Common myeloid progenitor, CD34-positive (primary cell): ENCODE results near the gene GPR39.
A peak's percentile ranks its signal among the peaks of the same experiment; 100 is the strongest.

Experiments
- CTCF ChIA-PET: fragments of 350-600 bp; sonication (Branson Sonifier 250); formaldehyde crosslinking; loops from one replicate; lab custom pipeline; 2021; ENCODE audit warnings: antibody characterized with exemption; lab: Charles Lee
- POLR2A ChIA-PET: fragments of 350-600 bp; sonication (Branson Sonifier 250); formaldehyde crosslinking; loops from one replicate; lab custom pipeline; 2021; ENCODE audit warnings: antibody characterized with exemption; lab: Charles Lee
- DNase-seq, 3 donors: peaks; one replicate each; pipeline versions ENCODE4 v3.0.0 to v3.0.0-alpha.2; 2013
- H3K27ac ChIP-seq, 2 experiments: 1 replicate in 1 of 2; 2 replicates in 1 of 2; pipeline ENCODE4 v1.7.0; 2013; ENCODE audit warnings: inconsistent platforms in 2 of 2, low read length in 2 of 2, mild to moderate bottlenecking in 2 of 2, low read depth in 1 of 2, moderate library complexity in 1 of 2; ENCODE audit not compliant: severe bottlenecking in 2 of 2, insufficient read depth in 1 of 2, poor library complexity in 1 of 2
- H3K27me3 ChIP-seq, 5 experiments: replicated peaks in 2 of 5; 1 replicate in 3 of 5; 2 replicates in 2 of 5; pipeline versions ENCODE4 v1.6.1 to v1.7.0; 2013; ENCODE audit warnings: low read length in 4 of 5, mild to moderate bottlenecking in 2 of 5, moderate library complexity in 2 of 5, inconsistent platforms in 1 of 5; ENCODE audit not compliant: insufficient read depth in 5 of 5, control insufficient read depth in 4 of 5
- H3K36me3 ChIP-seq, 4 experiments: 1 replicate in 2 of 4; 2 replicates in 2 of 4; pipeline versions ENCODE4 v1.6.1 to v1.7.0; 2013; ENCODE audit warnings: low read length in 3 of 4, control low read depth in 1 of 4, mild to moderate bottlenecking in 1 of 4; ENCODE audit not compliant: control insufficient read depth in 4 of 4, insufficient read depth in 4 of 4
- H3K4me1 ChIP-seq, 4 experiments: 1 replicate in 3 of 4; 2 replicates in 1 of 4; pipeline versions ENCODE4 v1.6.1 to v1.7.1; 2013; ENCODE audit warnings: low read length in 3 of 4, mild to moderate bottlenecking in 3 of 4, control low read depth in 1 of 4, inconsistent platforms in 1 of 4, moderate library complexity in 1 of 4; ENCODE audit not compliant: control insufficient read depth in 4 of 4, insufficient read depth in 4 of 4; ENCODE audit errors: control extremely low read depth in 1 of 4
- H3K4me3 ChIP-seq, 7 experiments: 1 replicate in 4 of 7; 2 replicates in 3 of 7; pipeline versions ENCODE4 v1.5.1 to v1.7.0; 2013; ENCODE audit warnings: mild to moderate bottlenecking in 7 of 7, low read length in 6 of 7, moderate library complexity in 6 of 7, inconsistent platforms in 2 of 7, low read depth in 2 of 7, control low read depth in 1 of 7; ENCODE audit not compliant: insufficient read depth in 4 of 7, control insufficient read depth in 1 of 7; ENCODE audit errors: extremely low read depth in 1 of 7
- H3K9me3 ChIP-seq, 5 experiments: 1 replicate in 4 of 5; 2 replicates in 1 of 5; pipeline versions ENCODE4 v1.6.1 to v1.7.1; 2013; ENCODE audit warnings: low read length in 4 of 5, mild to moderate bottlenecking in 2 of 5, inconsistent platforms in 1 of 5, low read depth in 1 of 5, moderate library complexity in 1 of 5; ENCODE audit not compliant: control insufficient read depth in 4 of 5, insufficient read depth in 2 of 5; ENCODE audit errors: control extremely low read depth in 1 of 5
- WGBS: methylation state at CpG from one replicate; pipeline ENCODE4 v1.1.5; 2013; ENCODE audit not compliant: insufficient coverage; 5-methylcytosine and 5-hydroxymethylcytosine counted together

The GPR39 gene

DNA sequence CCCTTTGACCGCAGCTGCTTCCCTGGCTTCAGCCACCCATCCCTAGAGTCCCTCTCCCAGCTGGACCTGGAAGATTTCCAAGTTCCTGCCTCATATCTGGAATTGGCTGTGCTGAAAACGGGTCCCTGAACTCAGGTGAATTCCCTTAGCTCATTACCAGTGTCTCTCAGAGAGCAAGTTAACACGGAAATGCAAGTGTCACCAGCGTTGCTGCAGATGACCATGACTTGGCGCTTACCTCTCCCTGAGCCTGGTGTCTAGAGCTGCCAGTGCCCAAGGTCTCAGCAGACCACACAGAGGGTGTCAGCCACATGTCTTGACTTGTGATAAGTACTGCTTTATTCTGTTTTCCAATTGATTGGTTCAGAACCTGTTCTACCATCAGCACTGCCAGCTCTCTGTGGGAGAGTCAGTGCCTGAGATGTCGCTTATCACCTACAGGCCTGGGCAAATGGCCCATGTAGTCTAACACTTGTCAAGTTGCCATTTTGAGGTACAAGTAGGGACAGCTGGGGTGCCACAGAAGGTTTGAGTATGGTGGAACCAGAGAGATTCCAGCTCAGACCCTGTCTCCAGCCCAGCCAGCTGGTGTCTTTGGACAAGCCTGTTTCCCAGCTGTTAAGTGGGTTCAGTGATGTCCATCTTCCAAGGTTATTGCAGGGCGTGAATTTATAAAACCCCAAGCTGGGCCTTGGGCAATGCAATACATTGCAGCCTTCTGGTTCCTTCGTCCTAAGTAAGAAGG lies 204.7 kb downstream of the GPR39 start:
- H3K9me3 ChIP-seq = no peaks in the 10 kb centered on the region
- H3K4me1 ChIP-seq = peaks cover 0 to 11% (median 3%) of the 10 kb centered on the region in 4 experiments
- 87% methylated on average over 6 of the region's 8 CpGs for WGBS
- no peaks in the 10 kb centered on the region for H3K36me3 ChIP-seq
- H3K27ac ChIP-seq = no peak overlapping the region
- ChIA-PET POLR2A (no interaction called here), CTCF (no interaction called here)
- no peak overlapping the region for H3K4me3 ChIP-seq
- H3K27me3 ChIP-seq = no peaks in the 10 kb centered on the region
- DNase-seq = no peak

DNA sequence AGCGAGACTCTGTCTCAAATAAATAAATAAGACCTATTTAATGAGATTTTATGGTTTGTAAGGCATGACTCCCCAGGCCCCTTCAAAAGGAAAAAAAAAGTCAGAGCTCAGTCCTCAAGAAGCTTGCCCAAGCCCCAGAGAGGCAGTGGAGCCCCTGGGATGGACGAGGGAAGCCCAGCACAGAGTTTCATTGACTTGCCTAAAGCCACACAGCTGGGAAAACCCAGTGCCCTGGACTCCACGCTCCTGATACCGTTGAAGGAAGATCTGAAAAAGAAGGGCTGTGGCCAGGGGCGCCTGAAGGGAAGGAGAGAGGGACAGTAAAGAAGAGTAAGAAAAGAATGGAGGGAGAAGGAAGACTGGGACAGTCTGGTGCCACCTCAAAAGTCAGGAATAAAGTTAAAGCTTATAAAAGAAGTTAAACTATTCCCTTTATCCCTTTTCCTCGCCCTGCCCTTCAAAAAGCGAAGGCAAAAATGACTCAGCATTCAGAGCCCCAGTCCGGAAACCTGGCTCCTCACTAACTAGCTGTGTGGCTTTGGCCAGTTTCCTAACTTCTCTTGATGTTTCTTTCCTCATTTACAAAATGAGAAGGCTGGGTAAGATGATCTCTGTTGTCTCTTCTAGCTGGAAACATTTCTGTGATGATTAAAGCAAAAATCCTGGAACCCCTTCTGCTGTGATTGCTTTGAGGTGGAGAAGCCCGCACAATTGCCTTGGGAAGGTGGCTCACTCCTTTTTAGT lies 206.7 kb downstream of the GPR39 start:
- Histone ChIP-seq H3K27me3 (no peaks in the 10 kb centered on the region), H3K27ac (no peak overlapping the region), H3K36me3 (no peaks in the 10 kb centered on the region), H3K9me3 (no peaks in the 10 kb centered on the region), H3K4me1 (peaks cover 0 to 11% (median 3%) of the 10 kb centered on the region in 4 experiments), H3K4me3 (no peak overlapping the region)
- ChIA-PET CTCF (interaction anchor here (0.9 to 1.2 kb wide), 3 partner anchors 9 to 37 kb away, joined by 3 to 4 read pairs (median 3); no protein-coding TSS in a partner anchor), POLR2A (no interaction called here)
- peak in 2 of 3 donors; percentile 14 to 18 for DNase-seq
- 54% methylated on average over 8 of the region's 9 CpGs for WGBS

DNA sequence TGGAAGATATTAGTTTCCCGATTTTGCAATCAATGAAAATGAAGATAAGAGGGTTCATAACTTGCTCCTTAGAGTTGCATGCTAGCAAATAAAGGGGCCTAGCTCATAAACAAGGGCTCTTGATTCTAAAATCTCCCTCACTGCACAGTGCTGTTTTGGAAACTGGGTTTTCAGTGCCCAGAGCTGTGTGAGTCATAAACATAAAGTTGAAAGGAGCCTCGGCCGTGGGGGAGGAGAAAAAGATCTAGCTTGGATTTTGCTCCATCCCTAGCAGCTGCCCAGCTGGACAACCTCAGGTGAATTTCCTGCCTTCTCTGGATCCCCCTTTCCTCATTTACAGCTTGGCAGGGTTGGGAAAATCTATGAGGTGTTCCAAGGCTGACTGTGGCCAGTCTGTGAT lies 210.9 kb downstream of the GPR39 start:
- DNase-seq = no peak
- Histone ChIP-seq H3K9me3 (no peaks in the 10 kb centered on the region), H3K4me1 (peaks cover 0 to 11% (median 3%) of the 10 kb centered on the region in 4 experiments), H3K4me3 (no peak overlapping the region), H3K27ac (no peak overlapping the region), H3K36me3 (no peaks in the 10 kb centered on the region), H3K27me3 (peaks cover 0 to 2% (median 0%) of the 10 kb centered on the region in 5 experiments)
- POLR2A ChIA-PET = no interaction called here
- CTCF ChIA-PET = no interaction called here
- WGBS = 100% methylated on average over 3 of the region's 3 CpGs

DNA sequence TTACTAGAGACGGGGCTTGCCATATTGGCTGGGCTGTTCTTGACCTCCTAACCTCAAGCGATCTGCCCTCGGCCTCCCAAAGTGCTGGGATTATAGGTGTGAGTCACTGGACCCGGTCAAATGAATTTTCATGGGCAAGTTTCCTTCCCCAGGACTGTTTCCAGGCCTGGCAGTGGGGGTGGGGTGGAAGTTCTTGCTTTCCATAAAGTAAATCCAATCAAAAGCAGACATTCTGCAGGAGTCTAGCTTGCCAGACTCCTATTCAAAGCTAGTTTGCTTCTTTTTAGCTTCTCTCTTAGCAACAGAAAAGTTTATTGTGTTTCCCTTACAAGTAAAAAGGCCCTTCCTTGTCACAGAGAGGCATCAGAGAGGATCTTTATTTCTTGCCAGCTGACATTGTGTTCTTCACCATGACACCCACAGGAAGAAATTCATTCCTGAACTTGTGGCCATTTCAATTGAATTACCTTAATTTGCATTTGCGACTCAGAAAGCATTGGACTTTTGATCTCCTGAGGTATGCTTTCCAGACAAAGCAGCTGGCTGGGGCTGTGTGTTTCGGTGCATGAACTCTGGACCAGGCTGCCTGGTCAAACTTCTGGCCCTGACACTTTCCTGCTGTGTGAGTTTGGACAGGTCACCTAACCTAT lies 215.5 kb downstream of the GPR39 start:
- Histone ChIP-seq H3K27ac (no peak overlapping the region), H3K4me1 (no peaks in the 10 kb centered on the region), H3K4me3 (no peak overlapping the region), H3K36me3 (no peaks in the 10 kb centered on the region), H3K9me3 (no peaks in the 10 kb centered on the region), H3K27me3 (peaks cover 0 to 2% (median 0%) of the 10 kb centered on the region in 5 experiments)
- no peak for DNase-seq
- WGBS = 94% methylated on average over 4 of the region's 6 CpGs
- POLR2A ChIA-PET = no interaction called here
- CTCF ChIA-PET = interaction anchor here (1.0 kb wide), 1 partner anchor 9 kb away, joined by 3 read pairs; no protein-coding TSS in a partner anchor

DNA sequence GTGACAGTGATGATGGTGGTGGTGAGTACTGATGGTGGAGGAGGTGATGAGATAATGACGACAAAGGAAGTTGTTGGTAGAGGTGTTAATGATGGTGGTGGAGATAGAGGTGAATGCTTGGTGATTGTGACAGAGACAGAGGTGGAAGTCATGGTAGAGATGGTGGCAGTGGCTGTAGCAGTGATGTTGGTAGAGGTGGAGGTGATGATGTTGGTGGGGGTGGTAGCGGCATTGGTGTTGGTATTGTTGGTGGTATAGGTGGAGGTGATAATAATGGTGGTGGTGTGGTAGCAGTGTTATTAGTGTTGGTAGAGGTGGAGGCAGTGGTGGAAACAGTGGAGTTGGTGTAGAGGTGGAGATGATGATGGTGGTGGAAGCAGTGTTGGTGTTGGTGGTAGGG lies 217.0 kb downstream of the GPR39 start:
- H3K4me3 ChIP-seq = no peak overlapping the region
- ChIA-PET CTCF (no interaction called here), POLR2A (interaction anchor here (0.6 kb wide), 1 partner anchor 195 kb away, joined by 4 read pairs; no protein-coding TSS in a partner anchor)
- H3K4me1 ChIP-seq = no peaks in the 10 kb centered on the region
- 100% methylated on average over 1 of the region's 2 CpGs for WGBS
- no peaks in the 10 kb centered on the region for H3K9me3 ChIP-seq
- H3K27me3 ChIP-seq = peaks cover 0 to 3% (median 0%) of the 10 kb centered on the region in 5 experiments
- no peaks in the 10 kb centered on the region for H3K36me3 ChIP-seq
- H3K27ac ChIP-seq = no peak overlapping the region
- no peak for DNase-seq

DNA sequence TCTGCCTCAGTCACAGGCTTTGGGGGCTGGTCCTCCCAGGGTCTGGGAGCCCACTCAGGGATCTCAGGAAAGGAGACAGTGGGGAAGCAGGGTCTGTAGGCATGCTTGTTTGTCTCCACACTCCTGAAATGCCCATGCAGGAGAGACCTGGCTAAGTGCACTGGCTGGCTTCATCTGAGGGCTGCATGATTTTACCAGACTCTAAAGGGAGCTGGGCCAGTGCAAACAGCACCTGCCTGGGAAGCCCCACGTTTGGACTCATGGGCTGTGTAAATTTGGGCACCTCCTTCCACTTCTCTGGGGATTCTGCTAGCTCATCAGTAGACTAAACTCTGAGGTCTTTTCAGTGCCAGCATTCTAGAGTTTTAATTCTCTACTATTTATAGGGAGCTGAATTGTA lies 219.7 kb downstream of the GPR39 start:
- H3K9me3 ChIP-seq = no peaks in the 10 kb centered on the region
- CTCF ChIA-PET = interaction anchor here (0.6 kb wide), 1 partner anchor 232 kb away, joined by 3 read pairs; no protein-coding TSS in a partner anchor
- H3K4me1 ChIP-seq = no peaks in the 10 kb centered on the region
- no peak for DNase-seq
- no peaks in the 10 kb centered on the region for H3K36me3 ChIP-seq
- peaks cover 0 to 3% (median 0%) of the 10 kb centered on the region in 5 experiments for H3K27me3 ChIP-seq
- POLR2A ChIA-PET = no interaction called here
- no peak overlapping the region for H3K4me3 ChIP-seq
- no peak overlapping the region for H3K27ac ChIP-seq
- no CpG with 5 or more reads among the region's 1 CpG for WGBS
